Nephron (organoid): Measurements from ENCODE around the gene ARHGEF10L.
"Not testable (repeated sequence)": the region's sequence is repeated elsewhere in the genome, so short reads cannot be mapped to it uniquely, and the experiment has no call there.

Experiments
- H3K27ac Mint-ChIP-seq, 3 experiments: 2 replicates each; pipeline ENCODE4 v1.8.0; 2020; ENCODE audit warnings: mixed read lengths in 3 of 3, mild to moderate bottlenecking in 2 of 3, moderate library complexity in 1 of 3
- H3K27me3 Mint-ChIP-seq: 2 replicates; pipeline ENCODE4 v1.8.0; 2021; ENCODE audit warnings: low read depth, mild to moderate bottlenecking, moderate library complexity, mixed read lengths
- H3K36me3 Mint-ChIP-seq: 2 replicates; pipeline ENCODE4 v1.8.0; 2020; ENCODE audit warnings: low read depth, mixed read lengths
- H3K4me1 Mint-ChIP-seq: 2 replicates; pipeline ENCODE4 v1.8.0; 2020; ENCODE audit warnings: mixed read lengths
- H3K4me3 Mint-ChIP-seq, 3 experiments: 2 replicates each; pipeline ENCODE4 v1.8.0; 2020; ENCODE audit warnings: mild to moderate bottlenecking in 3 of 3, mixed read lengths in 3 of 3, moderate library complexity in 2 of 3
- H3K9me3 Mint-ChIP-seq: 2 replicates; pipeline ENCODE4 v1.8.0; 2020; ENCODE audit warnings: mixed read lengths
- TF ChIP-seq, protein P1 (sequence below), 3 experiments: fragments of 200-600 bp; sonication (generic); IDR thresholded peaks; one replicate each; pipeline ENCODE4 v1.5.0; 2021; ENCODE audit warnings: antibody characterized with exemption in 3 of 3; ENCODE audit not compliant: unreplicated experiment in 3 of 3

The ARHGEF10L gene

DNA sequence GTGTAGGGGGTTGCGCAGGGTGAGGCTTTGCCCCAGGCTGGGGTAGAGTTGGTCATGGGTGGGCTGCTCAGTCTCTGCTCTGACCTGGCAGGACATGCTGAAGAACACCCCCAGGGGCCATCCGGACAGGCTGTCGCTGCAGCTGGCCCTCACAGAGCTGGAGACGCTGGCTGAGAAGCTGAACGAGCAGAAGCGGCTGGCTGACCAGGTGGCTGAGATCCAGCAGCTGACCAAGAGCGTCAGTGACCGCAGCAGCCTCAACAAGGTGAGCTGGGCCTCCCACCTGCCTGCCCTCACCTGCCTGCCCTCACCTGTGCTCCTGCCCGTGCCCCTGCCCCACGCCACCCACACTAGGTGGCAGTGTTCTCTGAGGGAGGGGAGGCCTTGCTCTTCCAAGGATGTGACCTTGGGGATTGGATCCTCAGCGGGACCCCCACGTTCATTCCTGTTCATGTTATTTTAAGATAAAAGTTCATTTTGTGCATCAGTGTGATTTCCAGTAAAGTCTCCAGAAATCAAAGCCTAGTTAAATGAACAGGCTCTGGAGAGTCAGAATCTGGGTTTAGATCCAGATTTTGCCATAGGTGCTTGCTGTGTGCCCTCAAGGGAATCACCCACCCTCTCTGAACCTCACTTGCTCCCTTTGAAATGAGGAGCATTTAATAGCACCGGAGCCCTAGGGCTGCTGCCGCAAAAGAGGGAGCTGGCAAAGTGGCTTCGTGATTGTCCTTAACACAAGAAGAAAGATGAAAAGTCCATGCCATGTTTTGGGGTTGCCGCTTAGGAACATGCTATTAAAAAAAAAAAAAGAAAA is 87.9 kb downstream of the ARHGEF10L start:
- no peak overlapping the region for H3K27ac Mint-ChIP-seq
- H3K27me3 Mint-ChIP-seq: no peaks in the 10 kb centered on the region
- H3K4me1 Mint-ChIP-seq: no peaks in the 10 kb centered on the region
- TF ChIP-seq, protein P1, sequence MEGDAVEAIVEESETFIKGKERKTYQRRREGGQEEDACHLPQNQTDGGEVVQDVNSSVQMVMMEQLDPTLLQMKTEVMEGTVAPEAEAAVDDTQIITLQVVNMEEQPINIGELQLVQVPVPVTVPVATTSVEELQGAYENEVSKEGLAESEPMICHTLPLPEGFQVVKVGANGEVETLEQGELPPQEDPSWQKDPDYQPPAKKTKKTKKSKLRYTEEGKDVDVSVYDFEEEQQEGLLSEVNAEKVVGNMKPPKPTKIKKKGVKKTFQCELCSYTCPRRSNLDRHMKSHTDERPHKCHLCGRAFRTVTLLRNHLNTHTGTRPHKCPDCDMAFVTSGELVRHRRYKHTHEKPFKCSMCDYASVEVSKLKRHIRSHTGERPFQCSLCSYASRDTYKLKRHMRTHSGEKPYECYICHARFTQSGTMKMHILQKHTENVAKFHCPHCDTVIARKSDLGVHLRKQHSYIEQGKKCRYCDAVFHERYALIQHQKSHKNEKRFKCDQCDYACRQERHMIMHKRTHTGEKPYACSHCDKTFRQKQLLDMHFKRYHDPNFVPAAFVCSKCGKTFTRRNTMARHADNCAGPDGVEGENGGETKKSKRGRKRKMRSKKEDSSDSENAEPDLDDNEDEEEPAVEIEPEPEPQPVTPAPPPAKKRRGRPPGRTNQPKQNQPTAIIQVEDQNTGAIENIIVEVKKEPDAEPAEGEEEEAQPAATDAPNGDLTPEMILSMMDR (IDR thresholded peaks at IDR 0.05; ENCODE audit: unreplicated experiment in 3 of 3): no peak
- no peaks in the 10 kb centered on the region for H3K9me3 Mint-ChIP-seq
- no peak overlapping the region for H3K4me3 Mint-ChIP-seq
- H3K36me3 Mint-ChIP-seq: peaks cover 26% of the 10 kb centered on the region

DNA sequence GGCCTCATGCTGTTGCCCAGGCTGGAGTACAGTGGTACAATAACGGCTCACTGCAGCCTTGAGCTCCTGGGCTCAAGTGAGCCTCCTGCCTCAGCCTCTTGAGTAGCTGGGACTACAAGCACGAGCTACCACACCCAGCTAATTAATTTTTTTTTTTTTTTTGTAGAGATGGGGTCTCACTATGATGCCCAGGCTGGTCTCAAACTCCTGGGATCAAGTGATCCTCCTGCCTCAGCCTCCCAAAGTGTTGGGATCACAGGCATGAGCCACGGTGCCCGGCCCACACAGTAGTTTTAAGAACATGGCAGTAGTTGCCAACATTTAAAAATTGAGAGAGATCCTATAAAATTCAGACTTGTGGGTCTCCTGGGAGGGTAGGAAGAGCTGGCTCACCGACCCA is 89.5 kb downstream of the ARHGEF10L start:
- H3K27ac Mint-ChIP-seq, H3K4me1 Mint-ChIP-seq, H3K9me3 Mint-ChIP-seq, H3K27me3 Mint-ChIP-seq, H3K4me3 Mint-ChIP-seq: not testable (repeated sequence)
- peaks cover 32% of the 10 kb centered on the region for H3K36me3 Mint-ChIP-seq

DNA sequence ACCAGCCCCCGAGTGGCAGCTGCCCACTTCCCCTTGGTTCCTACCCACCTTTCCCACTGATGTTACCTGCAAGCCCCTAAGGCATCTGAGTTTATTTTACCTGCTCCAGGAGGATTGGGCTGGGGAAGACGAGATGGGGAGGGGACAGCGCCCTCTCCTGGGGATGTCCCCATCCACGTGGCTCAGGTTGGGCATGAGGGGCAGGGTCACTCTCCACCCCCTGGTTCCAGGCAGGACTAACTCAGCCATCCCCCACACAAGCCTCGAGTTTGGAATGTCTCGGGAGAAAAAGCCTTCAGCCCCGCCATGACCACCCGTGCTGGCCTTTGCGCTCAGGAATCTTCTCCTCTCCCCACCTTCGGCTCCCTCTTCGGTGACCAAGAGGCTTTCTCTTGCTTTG is 90.0 kb downstream of the ARHGEF10L start:
- Mint-ChIP-seq H3K4me1 (no peaks in the 10 kb centered on the region), H3K27me3 (no peaks in the 10 kb centered on the region), H3K9me3 (no peaks in the 10 kb centered on the region), H3K4me3 (no peak overlapping the region), H3K27ac (no peak overlapping the region), H3K36me3 (peaks cover 29% of the 10 kb centered on the region)
- TF ChIP-seq, protein P1 (IDR thresholded peaks at IDR 0.05; ENCODE audit: unreplicated experiment in 3 of 3): peak in 2 of 3 experiments; percentile 17 to 23

DNA sequence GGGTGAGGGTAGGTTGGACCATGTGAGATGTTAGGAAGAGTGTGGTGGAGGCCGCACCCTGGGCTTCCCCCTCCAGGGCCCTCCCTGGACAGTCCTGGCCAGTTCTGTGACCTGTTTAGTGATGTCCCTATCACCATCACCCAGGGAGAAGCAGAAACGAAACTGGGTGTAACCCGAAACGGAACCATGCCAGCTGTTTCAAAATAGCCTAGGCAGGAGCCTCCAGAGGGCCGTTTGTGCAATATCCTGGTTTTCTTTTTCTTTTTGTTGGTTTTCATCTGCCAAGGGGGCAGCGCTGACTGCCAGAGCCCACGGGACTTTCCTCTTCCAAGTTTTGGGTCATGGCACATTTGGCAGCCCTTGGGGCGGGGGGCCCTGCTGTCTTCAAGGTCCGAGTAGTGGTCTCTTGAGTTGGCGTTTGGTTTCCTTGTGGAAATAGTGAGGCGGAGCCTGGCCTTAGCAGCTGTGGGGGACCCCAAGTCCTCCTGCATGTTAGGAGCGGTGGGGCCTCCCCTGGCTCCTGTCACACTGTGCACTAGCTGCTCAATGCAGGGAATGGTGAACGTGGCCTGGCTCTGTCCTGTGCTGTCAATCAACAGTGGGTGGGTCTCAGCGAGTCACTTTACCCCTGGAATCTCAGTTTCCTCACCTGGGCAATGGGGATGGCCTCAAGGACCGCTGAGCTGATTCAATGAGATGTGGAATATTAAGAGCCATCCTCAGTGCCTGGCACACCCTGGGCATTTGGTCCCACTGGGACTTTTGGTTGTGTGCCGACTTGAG is 90.7 kb downstream of the ARHGEF10L start:
- Mint-ChIP-seq H3K27ac (no peak overlapping the region), H3K9me3 (no peaks in the 10 kb centered on the region), H3K36me3 (peaks cover 24% of the 10 kb centered on the region), H3K27me3 (no peaks in the 10 kb centered on the region), H3K4me3 (no peak overlapping the region), H3K4me1 (no peaks in the 10 kb centered on the region)
- TF ChIP-seq, protein P1 (IDR thresholded peaks at IDR 0.05; ENCODE audit: unreplicated experiment in 3 of 3): no peak

DNA sequence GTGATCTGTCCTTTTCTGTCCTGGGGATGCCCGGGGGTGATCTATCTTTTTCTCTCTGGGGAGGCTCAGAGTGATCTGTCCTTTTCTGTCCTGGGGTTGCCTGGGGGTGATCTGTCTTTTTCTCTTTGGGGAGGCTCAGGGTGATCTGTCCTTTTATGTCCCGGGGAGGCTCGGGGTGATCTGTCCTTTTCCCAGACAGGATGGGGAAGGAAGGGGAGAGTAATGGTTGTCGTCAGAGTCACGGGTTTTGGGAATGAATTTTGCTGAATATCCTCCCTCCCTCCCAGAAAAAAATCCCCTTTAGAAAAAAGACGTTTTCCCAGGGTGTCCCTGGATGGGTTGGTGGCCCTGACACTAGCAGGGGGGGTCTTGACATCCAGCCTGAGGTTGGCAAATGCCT is 91.5 kb downstream of the ARHGEF10L start:
- TF ChIP-seq, protein P1 (IDR thresholded peaks at IDR 0.05; ENCODE audit: unreplicated experiment in 3 of 3): no peak
- Mint-ChIP-seq H3K4me1 (no peaks in the 10 kb centered on the region), H3K27me3 (no peaks in the 10 kb centered on the region), H3K36me3 (peaks cover 25% of the 10 kb centered on the region), H3K4me3 (no peak overlapping the region), H3K27ac (no peak overlapping the region), H3K9me3 (no peaks in the 10 kb centered on the region)

DNA sequence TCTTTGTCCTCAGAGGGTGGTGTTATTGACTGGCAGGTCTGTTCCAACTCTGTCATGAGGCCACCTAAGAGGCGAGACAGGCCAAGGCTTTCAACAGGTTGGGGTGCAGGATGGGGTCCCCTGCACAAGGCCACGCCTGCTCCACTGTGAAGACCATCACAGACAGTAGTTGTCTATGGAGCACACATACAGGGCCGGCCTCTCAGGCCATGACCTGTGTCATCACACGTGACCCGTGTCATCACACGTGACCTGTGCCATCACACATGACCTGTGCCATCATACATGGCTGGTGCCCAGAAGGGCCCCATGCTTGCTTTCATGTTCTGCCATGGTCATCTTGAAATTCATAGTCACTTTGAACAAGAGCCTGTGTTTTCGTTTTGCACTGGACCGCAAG is 91.9 kb downstream of the ARHGEF10L start:
- H3K4me3 Mint-ChIP-seq: no peak overlapping the region
- H3K27me3 Mint-ChIP-seq: no peaks in the 10 kb centered on the region
- H3K27ac Mint-ChIP-seq: no peak overlapping the region
- H3K9me3 Mint-ChIP-seq: no peaks in the 10 kb centered on the region
- H3K4me1 Mint-ChIP-seq: no peaks in the 10 kb centered on the region
- TF ChIP-seq, protein P1 (IDR thresholded peaks at IDR 0.05; ENCODE audit: unreplicated experiment in 3 of 3): no peak
- peaks cover 28% of the 10 kb centered on the region for H3K36me3 Mint-ChIP-seq
